Transverse colon (tissue), 4 donors: ENCODE data around the gene DTD1. TPM values are rescaled to one million over a fixed set of nuclear protein-coding genes. Genes with fewer than 3 reads are reported as not detected.

Experiments used
- DNase-seq: peaks from one replicate; pipeline ENCODE4 v3.0.0-alpha.2; 2019
- H3K27ac ChIP-seq, 4 donors: fragments of 200-600 bp; sonication (generic); 2 replicates each; pipeline ENCODE4 v1.5.1; 2016 to 2018; ENCODE audit warnings: inconsistent platforms in 4 of 4
- H3K27me3 ChIP-seq: fragments of 200-600 bp; sonication (generic); 2 replicates; pipeline ENCODE4 v1.5.1; 2017; ENCODE audit warnings: inconsistent platforms
- H3K36me3 ChIP-seq, 4 donors: fragments of 200-600 bp; sonication (generic); 2 replicates each; pipeline ENCODE4 v1.5.1; 2017 to 2019; ENCODE audit warnings: inconsistent platforms in 4 of 4
- H3K4me1 ChIP-seq, 4 donors: fragments of 200-600 bp; sonication (generic); 2 replicates each; pipeline ENCODE4 v1.5.1; 2017 to 2020; ENCODE audit warnings: inconsistent platforms in 4 of 4
- H3K4me3 ChIP-seq, 4 donors: fragments of 200-600 bp; sonication (generic); 1 replicate in 1 of 4; 2 replicates in 3 of 4; pipeline versions ENCODE4 v1.5.1 to v1.6.1; 2017 to 2019; ENCODE audit warnings: inconsistent platforms in 4 of 4
- H3K9me3 ChIP-seq, 2 donors: fragments of 200-600 bp; sonication (generic); 2 replicates each; pipeline ENCODE4 v1.5.1; 2017 to 2019; ENCODE audit warnings: inconsistent platforms in 2 of 2
- EP300 ChIP-seq: sonication (generic); formaldehyde crosslinking; IDR thresholded peaks from one replicate; pipeline ENCODE4 v1.6.1; 2017; ENCODE audit warnings: antibody characterized with exemption, low read depth
- POLR2A ChIP-seq: fragments of 450-650 bp; IDR thresholded peaks from one replicate; pipeline ENCODE4 v1.6.1; 2016; ENCODE audit warnings: antibody characterized with exemption, mild to moderate bottlenecking, moderate library complexity
- POLR2AphosphoS5 ChIP-seq, 3 donors: sonication (generic); formaldehyde crosslinking; IDR thresholded peaks; one replicate each; pipeline ENCODE4 v1.6.1; 2016; ENCODE audit warnings: antibody characterized with exemption in 3 of 3
- WGBS, 2 donors: methylation state at CpG; one replicate each; pipeline ENCODE4 v1.1.5; 2018; ENCODE audit warnings: low coverage in 1 of 2; 5-methylcytosine and 5-hydroxymethylcytosine counted together
- in situ Hi-C, 4 donors: fragments of 200-750 bp; cut with MboI; loops; one replicate each; pipeline versions ENCODE4 v1.15.0 to v1.15.1; 2017; ENCODE audit warnings: low sequenced_read_pairs in 3 of 4, low pct_ligation_motif_present in 1 of 4, low pct_unique_long_range_greater_than_20kb in 1 of 4
- intact Hi-C: fragments of 100-400 bp; cut with DNase I; formaldehyde crosslinking; loops from one replicate; pipeline ENCODE4 v1.15.1; 2023; ENCODE audit warnings: low total_unique reads
- total RNA-seq, 4 donors: library from RNA; depleted of rRNA; stranded (reverse); fragments of >200 nt; gene quantifications; one replicate each; pipeline ENCODE4 v1.1.0, GENCODE V29; 2016
- TF ChIP-seq, protein P1 (sequence below), 5 experiments: fragments of 200-600 bp in 3 of 5; fragments of 450-650 bp in 2 of 5; sonication (generic) in 3 of 5; IDR thresholded peaks; 1 replicate in 2 of 5; 2 replicates in 3 of 5; pipeline ENCODE4 v1.5.1; 2016 to 2017; ENCODE audit warnings: antibody characterized with exemption in 5 of 5, inconsistent platforms in 3 of 5, mild to moderate bottlenecking in 2 of 5, moderate library complexity in 1 of 5

The DTD1 gene
- total RNA-seq, 4 donors from 2014 or later, result 3.7 to 17.6 (median 9.8) TPM

DNA sequence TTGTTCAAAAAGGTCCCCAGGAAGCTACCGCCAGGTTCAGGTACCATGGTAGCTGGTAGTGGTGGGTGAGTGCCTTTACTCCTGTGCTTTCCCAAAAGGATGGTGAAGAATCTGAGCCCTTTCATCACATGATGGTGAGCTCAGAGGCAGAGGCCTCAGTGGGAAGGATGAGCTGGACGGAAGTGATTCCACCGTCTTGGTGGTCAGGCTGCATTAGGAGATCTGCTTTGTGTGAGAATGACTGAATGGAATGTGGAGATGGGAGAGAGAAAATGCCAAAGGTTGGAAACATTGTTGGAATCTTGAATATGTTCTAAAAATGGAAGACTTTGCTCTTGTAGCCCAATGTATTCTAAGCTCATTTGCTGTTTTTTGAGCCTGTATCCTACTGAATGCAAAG, 117.6 kb downstream of the DTD1 start:
- DNase-seq, result no peak
- WGBS, 2 donors, result 62 to 88% methylated on average over 2 to 3 of the region's 3 CpGs

DNA sequence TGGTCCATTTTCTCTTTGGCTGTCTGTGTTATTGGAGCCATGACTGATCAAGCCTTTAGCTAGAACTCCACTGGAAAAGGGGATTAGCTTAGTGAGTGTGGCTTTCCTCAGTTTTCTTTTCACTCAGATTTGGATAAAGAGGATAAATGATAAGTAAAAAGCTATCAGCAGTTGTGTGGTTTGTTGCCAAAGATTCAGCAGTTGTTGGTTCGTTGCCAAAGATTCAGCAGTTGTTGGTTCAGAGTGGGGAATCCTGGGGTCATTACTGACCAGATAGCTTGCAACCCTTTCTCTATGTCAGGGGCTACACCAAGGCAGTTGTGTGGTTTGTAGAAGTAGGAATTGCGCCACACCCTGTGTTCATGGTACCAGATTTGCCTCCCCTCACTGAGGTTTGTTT, 118.1 kb downstream of the DTD1 start:
- intact Hi-C loops (no loop called here), in situ Hi-C loops (no loop called here)
- TF ChIP-seq EP300 (no peak), POLR2AphosphoS5 (IDR thresholded peaks at IDR 0.05) (no peak), POLR2A (no peak)
- TF ChIP-seq, protein P1, sequence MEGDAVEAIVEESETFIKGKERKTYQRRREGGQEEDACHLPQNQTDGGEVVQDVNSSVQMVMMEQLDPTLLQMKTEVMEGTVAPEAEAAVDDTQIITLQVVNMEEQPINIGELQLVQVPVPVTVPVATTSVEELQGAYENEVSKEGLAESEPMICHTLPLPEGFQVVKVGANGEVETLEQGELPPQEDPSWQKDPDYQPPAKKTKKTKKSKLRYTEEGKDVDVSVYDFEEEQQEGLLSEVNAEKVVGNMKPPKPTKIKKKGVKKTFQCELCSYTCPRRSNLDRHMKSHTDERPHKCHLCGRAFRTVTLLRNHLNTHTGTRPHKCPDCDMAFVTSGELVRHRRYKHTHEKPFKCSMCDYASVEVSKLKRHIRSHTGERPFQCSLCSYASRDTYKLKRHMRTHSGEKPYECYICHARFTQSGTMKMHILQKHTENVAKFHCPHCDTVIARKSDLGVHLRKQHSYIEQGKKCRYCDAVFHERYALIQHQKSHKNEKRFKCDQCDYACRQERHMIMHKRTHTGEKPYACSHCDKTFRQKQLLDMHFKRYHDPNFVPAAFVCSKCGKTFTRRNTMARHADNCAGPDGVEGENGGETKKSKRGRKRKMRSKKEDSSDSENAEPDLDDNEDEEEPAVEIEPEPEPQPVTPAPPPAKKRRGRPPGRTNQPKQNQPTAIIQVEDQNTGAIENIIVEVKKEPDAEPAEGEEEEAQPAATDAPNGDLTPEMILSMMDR (IDR thresholded peaks at IDR 0.05), result no peak
- Histone ChIP-seq H3K9me3 (no peaks in the 10 kb centered on the region), H3K4me3 (no peak overlapping the region), H3K27ac (no peak overlapping the region), H3K36me3 (no peaks in the 10 kb centered on the region), H3K4me1 (peaks cover 0 to 8% (median 0%) of the 10 kb centered on the region in 4 donors), H3K27me3 (no peaks in the 10 kb centered on the region)
- WGBS, 2 donors, result 80 to 82% methylated on average over 1 to 2 of the region's 2 CpGs
- no peak for DNase-seq

More for the DNA sequence above, 117.6 kb downstream of the DTD1 start:
- Histone ChIP-seq H3K27me3 (no peaks in the 10 kb centered on the region), H3K9me3 (no peaks in the 10 kb centered on the region), H3K27ac (peak overlapping the region in 1 of 4 donors; percentile 17), H3K4me1 (peaks cover 0 to 8% (median 0%) of the 10 kb centered on the region in 4 donors), H3K36me3 (no peaks in the 10 kb centered on the region), H3K4me3 (no peak overlapping the region)
- TF ChIP-seq EP300 (no peak), POLR2AphosphoS5 (IDR thresholded peaks at IDR 0.05) (no peak), POLR2A (no peak)
- TF ChIP-seq, protein P1 (IDR thresholded peaks at IDR 0.05), result no peak
- in situ Hi-C loops, result no loop called here
- intact Hi-C loops, result no loop called here

DNA sequence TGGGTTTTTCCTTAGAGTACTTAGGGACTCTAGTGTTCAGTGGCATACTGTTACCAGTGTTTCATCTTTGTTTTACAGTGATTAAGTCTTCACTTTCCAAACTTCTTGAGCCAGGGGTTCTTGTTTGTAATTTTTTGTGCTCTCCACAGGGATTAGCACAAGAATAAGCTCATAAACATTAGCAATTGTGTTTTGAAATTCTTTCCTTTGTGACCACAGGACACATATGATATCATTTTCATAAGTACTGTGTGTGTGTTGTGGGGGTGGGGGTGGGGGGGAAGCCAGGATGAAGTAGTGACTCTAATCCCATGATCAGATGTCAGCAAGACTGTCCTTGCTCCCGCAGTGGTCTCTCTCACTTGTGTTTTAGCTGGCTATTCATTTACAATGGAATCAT, 124.3 kb downstream of the DTD1 start:
- no peaks in the 10 kb centered on the region for H3K9me3 ChIP-seq
- no peak overlapping the region for H3K4me3 ChIP-seq
- intact Hi-C loops, result no loop called here
- no peaks in the 10 kb centered on the region for H3K36me3 ChIP-seq
- no peaks in the 10 kb centered on the region for H3K4me1 ChIP-seq
- TF ChIP-seq POLR2A, result no peak
- TF ChIP-seq, protein P1 (IDR thresholded peaks at IDR 0.05), result no peak
- TF ChIP-seq EP300, result no peak
- no peak for TF ChIP-seq POLR2AphosphoS5 (IDR thresholded peaks at IDR 0.05)
- no peaks in the 10 kb centered on the region for H3K27me3 ChIP-seq
- in situ Hi-C loops, result no loop called here
- no peak for DNase-seq
- 73% methylated on average over 1 of the region's 1 CpG; no CpG with 5 or more reads in 1 of the 2 donors for WGBS, 2 donors
- no peak overlapping the region for H3K27ac ChIP-seq

DNA sequence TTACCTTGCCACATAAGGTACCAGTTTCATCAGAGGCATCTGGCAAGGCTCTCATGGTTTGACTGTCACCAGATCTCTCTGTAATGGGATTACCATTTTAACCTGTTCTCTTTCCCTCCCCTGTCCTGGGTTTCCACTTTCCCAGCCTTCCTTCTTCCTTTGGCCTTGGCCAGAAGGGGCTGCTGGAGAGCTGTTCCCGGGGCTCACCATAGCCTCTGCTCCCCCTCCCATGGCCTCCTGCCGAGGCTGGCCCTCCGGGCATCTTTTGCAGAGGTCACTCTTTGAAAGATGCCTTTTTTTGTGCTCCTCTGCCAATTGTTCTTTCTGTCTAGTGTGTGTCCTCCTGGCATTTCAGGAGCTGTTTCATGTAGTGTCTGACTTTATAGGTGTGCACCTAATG, 125.0 kb downstream of the DTD1 start:
- no peak overlapping the region for H3K27ac ChIP-seq
- no peak for DNase-seq
- TF ChIP-seq POLR2A, result no peak
- no peak overlapping the region for H3K4me3 ChIP-seq
- in situ Hi-C loops (no loop called here), intact Hi-C loops (no loop called here)
- 98% methylated on average over 3 of the region's 3 CpGs; no CpG with 5 or more reads in 1 of the 2 donors for WGBS, 2 donors
- H3K4me1 ChIP-seq, result no peaks in the 10 kb centered on the region
- H3K27me3 ChIP-seq, result no peaks in the 10 kb centered on the region
- no peaks in the 10 kb centered on the region for H3K9me3 ChIP-seq
- no peaks in the 10 kb centered on the region for H3K36me3 ChIP-seq

DNA sequence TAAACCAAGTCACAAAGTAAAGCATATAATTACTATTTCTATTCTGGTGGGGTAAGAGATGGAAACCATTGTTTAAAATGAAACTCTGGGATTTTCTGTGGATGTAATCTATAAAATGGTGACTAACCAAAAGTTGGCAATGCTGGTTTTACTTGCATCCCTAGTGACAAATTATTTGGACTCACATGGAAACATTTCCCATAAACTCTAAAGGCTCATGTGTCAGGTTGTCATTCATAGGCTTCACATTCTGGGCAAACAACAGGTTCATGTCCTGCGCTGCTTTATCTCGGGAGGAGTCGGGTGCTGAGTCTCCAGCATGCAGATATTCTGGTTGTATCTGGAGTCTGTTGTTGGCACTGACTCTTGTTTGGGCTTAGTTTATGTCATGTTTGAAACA, 127.7 kb downstream of the DTD1 start:
- H3K27me3 ChIP-seq, result no peaks in the 10 kb centered on the region
- H3K27ac ChIP-seq, result no peak overlapping the region
- H3K4me1 ChIP-seq, result no peaks in the 10 kb centered on the region
- TF ChIP-seq POLR2AphosphoS5 (IDR thresholded peaks at IDR 0.05) (no peak), EP300 (no peak), POLR2A (no peak)
- TF ChIP-seq, protein P1 (IDR thresholded peaks at IDR 0.05), result no peak
- in situ Hi-C loops (no loop called here), intact Hi-C loops (no loop called here)
- no peaks in the 10 kb centered on the region for H3K36me3 ChIP-seq
- H3K9me3 ChIP-seq, result no peaks in the 10 kb centered on the region
- no peak overlapping the region for H3K4me3 ChIP-seq
- WGBS, 2 donors, result 90 to 100% methylated on average over 1 to 3 of the region's 3 CpGs
- DNase-seq, result no peak
